Neural cell (in vitro differentiated cells): ENCODE measurements around the gene IL21R. TPM values are rescaled to one million over a fixed set of nuclear protein-coding genes. Genes with fewer than 3 reads are reported as not detected.

Source experiments
- H2AFZ ChIP-seq: fragments of 200-600, 300-800 bp; sonication (generic), shearing (Covaris generic); 2 replicates; pipeline ENCODE4 v1.6.0; 2014; ENCODE audit warnings: low read depth, mild to moderate bottlenecking, antibody characterized with exemption, low read length, moderate library complexity
- H3F3A ChIP-seq: fragments of 200-600 bp; shearing (Covaris generic); 2 replicates; pipeline ENCODE4 v1.6.1; 2016; ENCODE audit warnings: mild to moderate bottlenecking, moderate library complexity, mixed read lengths, antibody characterized with exemption, low read length; ENCODE audit not compliant: insufficient read depth, poor library complexity, severe bottlenecking
- H3K27ac ChIP-seq: fragments of 200-600, 300-800 bp; sonication (generic), shearing (Covaris generic); 2 replicates; pipeline ENCODE4 v1.5.1; 2014; ENCODE audit warnings: mild to moderate bottlenecking, low read length, moderate library complexity
- H3K27me3 ChIP-seq: fragments of 300-800, 200-600 bp; sonication (generic), shearing (Covaris generic); 2 replicates; pipeline ENCODE4 v1.6.0; 2014; ENCODE audit warnings: mild to moderate bottlenecking, low read depth, low read length, moderate library complexity; ENCODE audit not compliant: insufficient read depth
- H3K36me3 ChIP-seq: fragments of 300-800, 200-600 bp; sonication (generic), shearing (Covaris generic); 2 replicates; pipeline ENCODE4 v1.5.1; 2014; ENCODE audit warnings: mild to moderate bottlenecking, antibody characterized with exemption, low read length, moderate library complexity; ENCODE audit not compliant: insufficient read depth
- H3K4me2 ChIP-seq: fragments of 300-800, 200-600 bp; sonication (generic), shearing (Covaris generic); 2 replicates; pipeline ENCODE4 v1.6.0; 2014; ENCODE audit warnings: mild to moderate bottlenecking, low read length
- H3K4me3 ChIP-seq: fragments of 300-800, 200-600 bp; sonication (generic), shearing (Covaris generic); 2 replicates; pipeline ENCODE4 v1.5.1; 2014; ENCODE audit warnings: mild to moderate bottlenecking, low read length, moderate library complexity
- H3K79me2 ChIP-seq: fragments of 200-600 bp; shearing (Covaris generic); replicated peaks from 2 replicates; pipeline ENCODE4 v1.6.0; 2014; ENCODE audit warnings: mild to moderate bottlenecking, low read length, moderate library complexity; ENCODE audit not compliant: insufficient read depth
- H3K9ac ChIP-seq: fragments of 300-800, 200-600 bp; sonication (generic), shearing (Covaris generic); 2 replicates; pipeline ENCODE4 v1.6.1; 2016; ENCODE audit warnings: mild to moderate bottlenecking, low read length, mixed read lengths
- H3K9me2 ChIP-seq: fragments of 200-600 bp; shearing (Covaris generic); 2 replicates; pipeline ENCODE4 v1.6.1; 2016; ENCODE audit warnings: mild to moderate bottlenecking, low read length, mixed read lengths; ENCODE audit not compliant: insufficient read depth
- H3K9me3 ChIP-seq: fragments of 200-600, 300-800 bp; sonication (generic), shearing (Covaris generic); 2 replicates; pipeline ENCODE4 v1.6.1; 2016; ENCODE audit warnings: mild to moderate bottlenecking, mixed run types, low read length, moderate library complexity, mixed read lengths
- H4K20me1 ChIP-seq: fragments of 200-600 bp; shearing (Covaris generic); 2 replicates; pipeline ENCODE4 v1.6.1; 2016; ENCODE audit warnings: mild to moderate bottlenecking, mixed run types; ENCODE audit not compliant: insufficient read depth
- EP300 ChIP-seq: fragments of 450-650 bp; conservative IDR thresholded peaks from 2 replicates; pipeline ENCODE4 v1.6.1; 2014; ENCODE audit warnings: antibody characterized with exemption, mild to moderate bottlenecking, moderate library complexity; ENCODE audit not compliant: poor library complexity, severe bottlenecking
- EZH2 ChIP-seq: fragments of 200-600, 300-800 bp; shearing (Covaris generic), sonication (generic); IDR thresholded peaks from 2 replicates; pipeline ENCODE4 v1.6.1; 2014; ENCODE audit warnings: antibody characterized with exemption, low read length, borderline replicate concordance, mild to moderate bottlenecking; ENCODE audit not compliant: insufficient read depth, poor library complexity, severe bottlenecking
- MXI1 ChIP-seq: fragments of 450-650 bp; conservative IDR thresholded peaks from 2 replicates; pipeline ENCODE4 v1.6.1; 2014; ENCODE audit warnings: antibody characterized with exemption, mild to moderate bottlenecking; ENCODE audit not compliant: poor library complexity, severe bottlenecking
- POLR2AphosphoS5 ChIP-seq: IDR thresholded peaks from 2 replicates; pipeline ENCODE4 v1.6.1; 2012
- RAD21 ChIP-seq: fragments of 450-650 bp; conservative IDR thresholded peaks from 2 replicates; pipeline ENCODE4 v1.6.1; 2014; ENCODE audit warnings: antibody characterized with exemption, mild to moderate bottlenecking, moderate library complexity
- SMC3 ChIP-seq: fragments of 450-650 bp; conservative IDR thresholded peaks from 2 replicates; pipeline ENCODE4 v1.6.1; 2014; ENCODE audit warnings: antibody characterized with exemption, mild to moderate bottlenecking, moderate library complexity; ENCODE audit not compliant: poor library complexity
- TAF1 ChIP-seq: IDR thresholded peaks from 2 replicates; pipeline ENCODE4 v1.6.1; 2012; ENCODE audit warnings: low read depth
- polyA plus RNA-seq: library from polyadenylated mRNA; depleted of rRNA; stranded (reverse); fragments of >200 nt; gene quantifications from 2 replicates; pipeline ENCODE4 v1.2.3, GENCODE V29; 2014
- TF ChIP-seq, protein P1 (sequence below): IDR thresholded peaks from 2 replicates; pipeline ENCODE4 v1.6.1; 2012; ENCODE audit warnings: borderline replicate concordance
- TF ChIP-seq, protein P2 (sequence below): fragments of 450-650 bp; IDR thresholded peaks from 2 replicates; pipeline ENCODE4 v1.5.1; 2014; ENCODE audit warnings: antibody characterized with exemption, mild to moderate bottlenecking, moderate library complexity; ENCODE audit not compliant: poor library complexity, severe bottlenecking

The IL21R gene
- polyA plus RNA-seq, 1 donor from 2014 or later, result not detected

DNA sequence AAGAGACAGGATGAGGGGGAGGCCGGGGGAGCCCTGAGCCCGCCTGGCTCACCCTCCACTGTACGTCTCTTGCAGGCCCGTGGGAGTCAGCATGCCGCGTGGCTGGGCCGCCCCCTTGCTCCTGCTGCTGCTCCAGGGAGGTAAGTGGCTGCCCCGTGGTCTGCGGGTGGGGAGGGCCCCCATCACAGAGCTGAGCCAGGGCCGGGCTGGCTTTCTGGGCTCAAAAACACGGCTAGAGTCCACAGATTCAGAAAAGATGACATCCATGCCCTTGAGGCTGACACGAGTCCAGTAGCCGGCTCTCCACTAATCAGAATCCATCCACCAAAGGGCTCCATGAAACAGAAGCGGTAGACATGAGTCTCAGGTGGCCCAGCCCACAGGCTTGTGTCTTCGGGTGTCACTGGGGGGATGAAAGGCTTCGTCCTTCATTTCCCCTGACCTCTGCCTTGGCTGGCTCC, 28.0 kb downstream of the IL21R start:
- no peaks in the 10 kb centered on the region for H4K20me1 ChIP-seq
- TF ChIP-seq SMC3 (no peak), EZH2 (no peak), TAF1 (no peak), RAD21 (no peak), MXI1 (no peak), EP300 (no peak)
- TF ChIP-seq, protein P1, sequence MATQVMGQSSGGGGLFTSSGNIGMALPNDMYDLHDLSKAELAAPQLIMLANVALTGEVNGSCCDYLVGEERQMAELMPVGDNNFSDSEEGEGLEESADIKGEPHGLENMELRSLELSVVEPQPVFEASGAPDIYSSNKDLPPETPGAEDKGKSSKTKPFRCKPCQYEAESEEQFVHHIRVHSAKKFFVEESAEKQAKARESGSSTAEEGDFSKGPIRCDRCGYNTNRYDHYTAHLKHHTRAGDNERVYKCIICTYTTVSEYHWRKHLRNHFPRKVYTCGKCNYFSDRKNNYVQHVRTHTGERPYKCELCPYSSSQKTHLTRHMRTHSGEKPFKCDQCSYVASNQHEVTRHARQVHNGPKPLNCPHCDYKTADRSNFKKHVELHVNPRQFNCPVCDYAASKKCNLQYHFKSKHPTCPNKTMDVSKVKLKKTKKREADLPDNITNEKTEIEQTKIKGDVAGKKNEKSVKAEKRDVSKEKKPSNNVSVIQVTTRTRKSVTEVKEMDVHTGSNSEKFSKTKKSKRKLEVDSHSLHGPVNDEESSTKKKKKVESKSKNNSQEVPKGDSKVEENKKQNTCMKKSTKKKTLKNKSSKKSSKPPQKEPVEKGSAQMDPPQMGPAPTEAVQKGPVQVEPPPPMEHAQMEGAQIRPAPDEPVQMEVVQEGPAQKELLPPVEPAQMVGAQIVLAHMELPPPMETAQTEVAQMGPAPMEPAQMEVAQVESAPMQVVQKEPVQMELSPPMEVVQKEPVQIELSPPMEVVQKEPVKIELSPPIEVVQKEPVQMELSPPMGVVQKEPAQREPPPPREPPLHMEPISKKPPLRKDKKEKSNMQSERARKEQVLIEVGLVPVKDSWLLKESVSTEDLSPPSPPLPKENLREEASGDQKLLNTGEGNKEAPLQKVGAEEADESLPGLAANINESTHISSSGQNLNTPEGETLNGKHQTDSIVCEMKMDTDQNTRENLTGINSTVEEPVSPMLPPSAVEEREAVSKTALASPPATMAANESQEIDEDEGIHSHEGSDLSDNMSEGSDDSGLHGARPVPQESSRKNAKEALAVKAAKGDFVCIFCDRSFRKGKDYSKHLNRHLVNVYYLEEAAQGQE, result no peak
- TF ChIP-seq, protein P2, sequence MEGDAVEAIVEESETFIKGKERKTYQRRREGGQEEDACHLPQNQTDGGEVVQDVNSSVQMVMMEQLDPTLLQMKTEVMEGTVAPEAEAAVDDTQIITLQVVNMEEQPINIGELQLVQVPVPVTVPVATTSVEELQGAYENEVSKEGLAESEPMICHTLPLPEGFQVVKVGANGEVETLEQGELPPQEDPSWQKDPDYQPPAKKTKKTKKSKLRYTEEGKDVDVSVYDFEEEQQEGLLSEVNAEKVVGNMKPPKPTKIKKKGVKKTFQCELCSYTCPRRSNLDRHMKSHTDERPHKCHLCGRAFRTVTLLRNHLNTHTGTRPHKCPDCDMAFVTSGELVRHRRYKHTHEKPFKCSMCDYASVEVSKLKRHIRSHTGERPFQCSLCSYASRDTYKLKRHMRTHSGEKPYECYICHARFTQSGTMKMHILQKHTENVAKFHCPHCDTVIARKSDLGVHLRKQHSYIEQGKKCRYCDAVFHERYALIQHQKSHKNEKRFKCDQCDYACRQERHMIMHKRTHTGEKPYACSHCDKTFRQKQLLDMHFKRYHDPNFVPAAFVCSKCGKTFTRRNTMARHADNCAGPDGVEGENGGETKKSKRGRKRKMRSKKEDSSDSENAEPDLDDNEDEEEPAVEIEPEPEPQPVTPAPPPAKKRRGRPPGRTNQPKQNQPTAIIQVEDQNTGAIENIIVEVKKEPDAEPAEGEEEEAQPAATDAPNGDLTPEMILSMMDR, result no peak
- H3K36me3 ChIP-seq, result no peaks in the 10 kb centered on the region
- H3K9me2 ChIP-seq, result no peaks in the 10 kb centered on the region
- H3K27me3 ChIP-seq, result no peaks in the 10 kb centered on the region
- no peak overlapping the region for H3K4me3 ChIP-seq
- H3K9ac ChIP-seq, result no peak overlapping the region
- no peaks in the 10 kb centered on the region for H3K79me2 ChIP-seq
- H2AFZ ChIP-seq, result no peak overlapping the region
- no peaks in the 10 kb centered on the region for H3F3A ChIP-seq
- no peaks in the 10 kb centered on the region for H3K9me3 ChIP-seq
- no peak overlapping the region for H3K27ac ChIP-seq
- H3K4me2 ChIP-seq, result no peak overlapping the region

DNA sequence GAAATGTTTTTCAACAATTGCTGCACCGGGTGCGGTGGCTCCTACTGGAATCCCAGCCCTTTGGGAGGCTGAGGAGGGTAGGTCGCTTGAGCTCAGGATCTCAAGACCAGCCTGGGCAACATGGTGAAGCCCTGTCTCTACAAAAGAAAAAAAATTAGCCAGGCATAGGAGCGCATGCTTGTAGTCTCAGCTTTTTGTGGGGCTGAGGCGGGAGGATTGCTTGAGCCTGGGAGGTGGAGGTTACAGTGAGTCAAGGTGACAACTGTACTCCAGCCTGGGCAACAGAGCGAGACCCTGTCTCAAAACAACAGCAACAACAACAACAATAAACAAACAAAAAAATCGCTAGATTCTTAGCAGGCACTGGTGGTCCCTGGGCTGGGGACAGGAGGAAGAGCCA, 28.5 kb downstream of the IL21R start:
- no peaks in the 10 kb centered on the region for H3K9me2 ChIP-seq
- TF ChIP-seq POLR2AphosphoS5, result no peak
- TF ChIP-seq EP300, result no peak
- no peak for TF ChIP-seq EZH2
- TF ChIP-seq RAD21, result no peak
- TF ChIP-seq, protein P2, result no peak
- no peak for TF ChIP-seq MXI1
- no peak overlapping the region for H2AFZ ChIP-seq

More for the DNA sequence above, 28.5 kb downstream of the IL21R start:
- Histone ChIP-seq H3F3A (no peaks in the 10 kb centered on the region), H3K4me2 (no peak overlapping the region), H3K9me3 (no peaks in the 10 kb centered on the region), H3K4me3 (no peak overlapping the region), H3K79me2 (no peaks in the 10 kb centered on the region), H3K27ac (no peak overlapping the region), H4K20me1 (no peaks in the 10 kb centered on the region), H3K36me3 (no peaks in the 10 kb centered on the region), H3K27me3 (no peaks in the 10 kb centered on the region), H3K9ac (no peak overlapping the region)
